Measurements from ENCODE around the gene STK38L.
A peak's percentile ranks its signal among the peaks of the same experiment; 100 is the strongest.

Gene STK38L

GRCh38 chr12:27257104-27257843 is 13.2 kb downstream of the STK38L start:
- H3K9me3 ChIP-seq (ENCODE audit: control extremely low read depth in 1 of 5, control insufficient read depth in 4 of 5, insufficient read depth in 2 of 5, low read depth in 1 of 5, low read length in 4 of 5), result no peaks in the 10 kb centered on the region
- H3K36me3 ChIP-seq (ENCODE audit: control insufficient read depth in 4 of 4, insufficient read depth in 4 of 4, low read length in 3 of 4), result peaks cover 0 to 7% (median 3%) of the 10 kb centered on the region in 4 experiments
- no peak for DNase-seq
- no peaks in the 10 kb centered on the region for H3K27me3 ChIP-seq (replicated peaks in 2 of 5; ENCODE audit: control insufficient read depth in 4 of 5, insufficient read depth in 5 of 5, low read length in 4 of 5)
- no peak overlapping the region for H3K4me3 ChIP-seq (ENCODE audit: control insufficient read depth in 1 of 7, extremely low read depth in 1 of 7, insufficient read depth in 4 of 7, low read depth in 2 of 7, low read length in 6 of 7)
- ChIA-PET POLR2A (interaction anchor here (0.6 kb wide), 1 partner anchor 17 kb away, joined by 4 read pairs; no protein-coding TSS in a partner anchor), CTCF (interaction anchor here (1.2 to 1.4 kb wide), 3 partner anchors 10 to 232 kb away, joined by 3 to 6 read pairs (median 3); no protein-coding TSS in a partner anchor)
- no peak overlapping the region for H3K27ac ChIP-seq (ENCODE audit: insufficient read depth in 1 of 2, low read depth in 1 of 2, low read length in 2 of 2, poor library complexity in 1 of 2, severe bottlenecking in 2 of 2)
- peaks cover 6 to 13% (median 8%) of the 10 kb centered on the region in 4 experiments for H3K4me1 ChIP-seq (ENCODE audit: control extremely low read depth in 1 of 4, control insufficient read depth in 4 of 4, insufficient read depth in 4 of 4, low read length in 3 of 4)
- WGBS (ENCODE audit: insufficient coverage), result 100% methylated on average over 2 of the region's 2 CpGs

- no peak overlapping the region for H3K4me3 ChIP-seq (ENCODE audit: control insufficient read depth in 1 of 7, extremely low read depth in 1 of 7, insufficient read depth in 4 of 7, low read depth in 2 of 7, low read length in 6 of 7)
- POLR2A ChIA-PET, result interaction anchor here (0.9 kb wide), 1 partner anchor 16 kb away, joined by 6 read pairs; the partner anchor contains the start of gene STK38L
- no peak overlapping the region for H3K27ac ChIP-seq (ENCODE audit: insufficient read depth in 1 of 2, low read depth in 1 of 2, low read length in 2 of 2, poor library complexity in 1 of 2, severe bottlenecking in 2 of 2)
- H3K36me3 ChIP-seq (ENCODE audit: control insufficient read depth in 4 of 4, insufficient read depth in 4 of 4, low read length in 3 of 4), result peaks cover 0 to 3% (median 1%) of the 10 kb centered on the region in 4 experiments
- DNase-seq, result peak in 2 of 3 donors; percentile 24 to 39
- H3K27me3 ChIP-seq (replicated peaks in 2 of 5; ENCODE audit: control insufficient read depth in 4 of 5, insufficient read depth in 5 of 5, low read length in 4 of 5), result no peaks in the 10 kb centered on the region
- no peaks in the 10 kb centered on the region for H3K9me3 ChIP-seq (ENCODE audit: control extremely low read depth in 1 of 5, control insufficient read depth in 4 of 5, insufficient read depth in 2 of 5, low read depth in 1 of 5, low read length in 4 of 5)
- CTCF ChIA-PET, result no interaction called here
- 100% methylated on average over 1 of the region's 4 CpGs for WGBS (ENCODE audit: insufficient coverage)
- H3K4me1 ChIP-seq (ENCODE audit: control extremely low read depth in 1 of 4, control insufficient read depth in 4 of 4, insufficient read depth in 4 of 4, low read length in 3 of 4), result peaks cover 3 to 8% (median 5%) of the 10 kb centered on the region in 4 experiments
Measured at GRCh38 chr12:27260746-27261145, 16.7 kb downstream of the STK38L start.

GRCh38 chr12:27261866-27262265 is 17.8 kb downstream of the STK38L start:
- Histone ChIP-seq H3K9me3 (ENCODE audit: control extremely low read depth in 1 of 5, control insufficient read depth in 4 of 5, insufficient read depth in 2 of 5, low read depth in 1 of 5, low read length in 4 of 5) (no peaks in the 10 kb centered on the region), H3K27me3 (replicated peaks in 2 of 5; ENCODE audit: control insufficient read depth in 4 of 5, insufficient read depth in 5 of 5, low read length in 4 of 5) (no peaks in the 10 kb centered on the region), H3K4me3 (ENCODE audit: control insufficient read depth in 1 of 7, extremely low read depth in 1 of 7, insufficient read depth in 4 of 7, low read depth in 2 of 7, low read length in 6 of 7) (no peak overlapping the region), H3K4me1 (ENCODE audit: control extremely low read depth in 1 of 4, control insufficient read depth in 4 of 4, insufficient read depth in 4 of 4, low read length in 3 of 4) (peaks cover 3 to 8% (median 5%) of the 10 kb centered on the region in 4 experiments), H3K27ac (ENCODE audit: insufficient read depth in 1 of 2, low read depth in 1 of 2, low read length in 2 of 2, poor library complexity in 1 of 2, severe bottlenecking in 2 of 2) (no peak overlapping the region), H3K36me3 (ENCODE audit: control insufficient read depth in 4 of 4, insufficient read depth in 4 of 4, low read length in 3 of 4) (no peaks in the 10 kb centered on the region)
- POLR2A ChIA-PET, result no interaction called here
- peak in 1 of 3 donors; percentile 35 for DNase-seq
- CTCF ChIA-PET, result no interaction called here
- WGBS (ENCODE audit: insufficient coverage), result 86% methylated on average over 1 of the region's 3 CpGs

- Histone ChIP-seq H3K36me3 (ENCODE audit: control insufficient read depth in 4 of 4, insufficient read depth in 4 of 4, low read length in 3 of 4) (peaks cover 0 to 3% (median 0%) of the 10 kb centered on the region in 4 experiments), H3K4me1 (ENCODE audit: control extremely low read depth in 1 of 4, control insufficient read depth in 4 of 4, insufficient read depth in 4 of 4, low read length in 3 of 4) (peaks cover 0 to 7% (median 6%) of the 10 kb centered on the region in 4 experiments), H3K9me3 (ENCODE audit: control extremely low read depth in 1 of 5, control insufficient read depth in 4 of 5, insufficient read depth in 2 of 5, low read depth in 1 of 5, low read length in 4 of 5) (peaks cover 0 to 4% (median 0%) of the 10 kb centered on the region in 5 experiments), H3K4me3 (ENCODE audit: control insufficient read depth in 1 of 7, extremely low read depth in 1 of 7, insufficient read depth in 4 of 7, low read depth in 2 of 7, low read length in 6 of 7) (no peak overlapping the region), H3K27ac (ENCODE audit: insufficient read depth in 1 of 2, low read depth in 1 of 2, low read length in 2 of 2, poor library complexity in 1 of 2, severe bottlenecking in 2 of 2) (no peak overlapping the region), H3K27me3 (replicated peaks in 2 of 5; ENCODE audit: control insufficient read depth in 4 of 5, insufficient read depth in 5 of 5, low read length in 4 of 5) (no peaks in the 10 kb centered on the region)
- 90% methylated on average over 3 of the region's 4 CpGs for WGBS (ENCODE audit: insufficient coverage)
- CTCF ChIA-PET, result no interaction called here
- DNase-seq, result no peak
- POLR2A ChIA-PET, result no interaction called here
Measured at GRCh38 chr12:27270148-27270547, 26.1 kb downstream of the STK38L start.

- H3K4me1 ChIP-seq (ENCODE audit: control extremely low read depth in 1 of 4, control insufficient read depth in 4 of 4, insufficient read depth in 4 of 4, low read length in 3 of 4), result peaks cover 0 to 7% (median 6%) of the 10 kb centered on the region in 4 experiments
- H3K4me3 ChIP-seq (ENCODE audit: control insufficient read depth in 1 of 7, extremely low read depth in 1 of 7, insufficient read depth in 4 of 7, low read depth in 2 of 7, low read length in 6 of 7), result no peak overlapping the region
- peaks cover 0 to 3% (median 0%) of the 10 kb centered on the region in 4 experiments for H3K36me3 ChIP-seq (ENCODE audit: control insufficient read depth in 4 of 4, insufficient read depth in 4 of 4, low read length in 3 of 4)
- 100% methylated on average over 1 of the region's 2 CpGs for WGBS (ENCODE audit: insufficient coverage)
- CTCF ChIA-PET, result interaction anchor here (1.4 kb wide), 1 partner anchor 27 kb away, joined by 3 read pairs; the partner anchor contains the start of gene STK38L
- H3K27me3 ChIP-seq (replicated peaks in 2 of 5; ENCODE audit: control insufficient read depth in 4 of 5, insufficient read depth in 5 of 5, low read length in 4 of 5), result no peaks in the 10 kb centered on the region
- POLR2A ChIA-PET, result no interaction called here
- DNase-seq, result no peak
- no peak overlapping the region for H3K27ac ChIP-seq (ENCODE audit: insufficient read depth in 1 of 2, low read depth in 1 of 2, low read length in 2 of 2, poor library complexity in 1 of 2, severe bottlenecking in 2 of 2)
- H3K9me3 ChIP-seq (ENCODE audit: control extremely low read depth in 1 of 5, control insufficient read depth in 4 of 5, insufficient read depth in 2 of 5, low read depth in 1 of 5, low read length in 4 of 5), result peaks cover 0 to 4% (median 0%) of the 10 kb centered on the region in 5 experiments
Measured at GRCh38 chr12:27271206-27271605, 27.1 kb downstream of the STK38L start.

- DNase-seq, result peak in 1 of 3 donors; percentile 44
- ChIA-PET CTCF (interaction anchor here (1.4 kb wide), 1 partner anchor 28 kb away, joined by 3 read pairs; the partner anchor contains the start of gene STK38L), POLR2A (no interaction called here)
Measured at GRCh38 chr12:27272373-27273028, 28.4 kb downstream of the STK38L start.

GRCh38 chr12:27273114-27273513 is 29.0 kb downstream of the STK38L start:
- no peaks in the 10 kb centered on the region for H3K36me3 ChIP-seq (ENCODE audit: control insufficient read depth in 4 of 4, insufficient read depth in 4 of 4, low read length in 3 of 4)
- H3K4me3 ChIP-seq (ENCODE audit: control insufficient read depth in 1 of 7, extremely low read depth in 1 of 7, insufficient read depth in 4 of 7, low read depth in 2 of 7, low read length in 6 of 7), result no peak overlapping the region
- no peaks in the 10 kb centered on the region for H3K9me3 ChIP-seq (ENCODE audit: control extremely low read depth in 1 of 5, control insufficient read depth in 4 of 5, insufficient read depth in 2 of 5, low read depth in 1 of 5, low read length in 4 of 5)
- no CpG with 5 or more reads among the region's 5 CpGs for WGBS (ENCODE audit: insufficient coverage)
- no peak overlapping the region for H3K27ac ChIP-seq (ENCODE audit: insufficient read depth in 1 of 2, low read depth in 1 of 2, low read length in 2 of 2, poor library complexity in 1 of 2, severe bottlenecking in 2 of 2)
- CTCF ChIA-PET, result no interaction called here
- H3K27me3 ChIP-seq (replicated peaks in 2 of 5; ENCODE audit: control insufficient read depth in 4 of 5, insufficient read depth in 5 of 5, low read length in 4 of 5), result no peaks in the 10 kb centered on the region
- H3K4me1 ChIP-seq (ENCODE audit: control extremely low read depth in 1 of 4, control insufficient read depth in 4 of 4, insufficient read depth in 4 of 4, low read length in 3 of 4), result peaks cover 5 to 7% (median 6%) of the 10 kb centered on the region in 4 experiments
- POLR2A ChIA-PET, result no interaction called here
- DNase-seq, result no peak

More at GRCh38 chr12:27272373-27273028, 28.4 kb downstream of the STK38L start:
- Histone ChIP-seq H3K4me1 (ENCODE audit: control extremely low read depth in 1 of 4, control insufficient read depth in 4 of 4, insufficient read depth in 4 of 4, low read length in 3 of 4) (peaks cover 5 to 7% (median 6%) of the 10 kb centered on the region in 4 experiments), H3K4me3 (ENCODE audit: control insufficient read depth in 1 of 7, extremely low read depth in 1 of 7, insufficient read depth in 4 of 7, low read depth in 2 of 7, low read length in 6 of 7) (no peak overlapping the region), H3K36me3 (ENCODE audit: control insufficient read depth in 4 of 4, insufficient read depth in 4 of 4, low read length in 3 of 4) (peaks cover 0 to under 1% (median 0%) of the 10 kb centered on the region in 4 experiments), H3K27me3 (replicated peaks in 2 of 5; ENCODE audit: control insufficient read depth in 4 of 5, insufficient read depth in 5 of 5, low read length in 4 of 5) (no peaks in the 10 kb centered on the region), H3K9me3 (ENCODE audit: control extremely low read depth in 1 of 5, control insufficient read depth in 4 of 5, insufficient read depth in 2 of 5, low read depth in 1 of 5, low read length in 4 of 5) (peaks cover 0 to under 1% (median 0%) of the 10 kb centered on the region in 5 experiments), H3K27ac (ENCODE audit: insufficient read depth in 1 of 2, low read depth in 1 of 2, low read length in 2 of 2, poor library complexity in 1 of 2, severe bottlenecking in 2 of 2) (no peak overlapping the region)
- no CpG with 5 or more reads among the region's 2 CpGs for WGBS (ENCODE audit: insufficient coverage)
